NT2/D1 (cell line): ENCODE measurements around the gene ATF5.
A peak's percentile ranks its signal among the peaks of the same experiment; 100 is the strongest.

ENCODE experiments used
- DNase-seq: peaks from one replicate; pipeline ENCODE4 v3.0.0-alpha.2; 2011; ENCODE audit warnings: low read depth, low spot score
- H3K27me3 ChIP-seq: 2 replicates; pipeline ENCODE4 v1.6.0; 2011; ENCODE audit warnings: mild to moderate bottlenecking; ENCODE audit not compliant: insufficient read length, insufficient read depth
- H3K36me3 ChIP-seq: 2 replicates; pipeline ENCODE4 v1.6.1; 2011; ENCODE audit warnings: mild to moderate bottlenecking, low read length, mixed read lengths; ENCODE audit not compliant: insufficient read depth, insufficient read length
- H3K4me1 ChIP-seq: 2 replicates; pipeline ENCODE4 v1.5.1; 2011; ENCODE audit not compliant: insufficient read depth, insufficient read length
- H3K4me3 ChIP-seq: 2 replicates; pipeline ENCODE4 v1.5.1; 2011; ENCODE audit warnings: low read depth; ENCODE audit not compliant: insufficient read length
- H3K9ac ChIP-seq: 2 replicates; pipeline ENCODE4 v1.6.0; 2011; ENCODE audit warnings: low read depth; ENCODE audit not compliant: insufficient read length
- H3K9me3 ChIP-seq: 2 replicates; pipeline ENCODE4 v1.5.1; 2011; ENCODE audit warnings: mild to moderate bottlenecking, low read length; ENCODE audit not compliant: insufficient read depth
- SUZ12 ChIP-seq: IDR thresholded peaks from 2 replicates; pipeline ENCODE4 v1.6.1; 2011; ENCODE audit not compliant: insufficient read length, insufficient read depth; ENCODE audit errors: extremely low read depth
- YY1 ChIP-seq: IDR thresholded peaks from 2 replicates; pipeline ENCODE4 v1.6.1; 2011; ENCODE audit not compliant: insufficient read length, insufficient read depth
- ZNF274 ChIP-seq: IDR thresholded peaks from 2 replicates; pipeline ENCODE4 v1.6.1; 2011; ENCODE audit warnings: mild to moderate bottlenecking, low read depth, low read length

Gene ATF5

GRCh38 chr19:49926515-49926914 lies 2.5 kb upstream of the ATF5 start:
- Histone ChIP-seq H3K4me1 (peaks cover 30% of the 10 kb centered on the region), H3K4me3 (no peak overlapping the region), H3K36me3 (peaks cover 60% of the 10 kb centered on the region), H3K9ac (no peak overlapping the region), H3K9me3 (no peaks in the 10 kb centered on the region), H3K27me3 (no peaks in the 10 kb centered on the region)
- DNase-seq = no peak
- TF ChIP-seq ZNF274 = no peak
- no peak for TF ChIP-seq SUZ12
- TF ChIP-seq YY1 = no peak

- Histone ChIP-seq H3K9me3 (no peaks in the 10 kb centered on the region), H3K27me3 (no peaks in the 10 kb centered on the region), H3K4me1 (peaks cover 25% of the 10 kb centered on the region), H3K9ac (peak overlapping the region; percentile 72), H3K36me3 (peaks cover 49% of the 10 kb centered on the region), H3K4me3 (peak overlapping the region; percentile 26)
- no peak for DNase-seq
- TF ChIP-seq ZNF274 (no peak), SUZ12 (no peak), YY1 (no peak)
Observed at GRCh38 chr19:49927526-49928264, 1.3 kb upstream of the ATF5 start.

- H3K4me3 ChIP-seq = peak overlapping the region; percentile 91
- TF ChIP-seq ZNF274 (no peak), YY1 (no peak), SUZ12 (no peak)
- H3K36me3 ChIP-seq = peaks cover 30% of the 10 kb centered on the region
- peaks cover 8% of the 10 kb centered on the region for H3K4me1 ChIP-seq
- H3K9ac ChIP-seq = peak overlapping the region; percentile 97
- no peaks in the 10 kb centered on the region for H3K27me3 ChIP-seq
- no peaks in the 10 kb centered on the region for H3K9me3 ChIP-seq
- DNase-seq = peak; percentile 93
Observed at GRCh38 chr19:49929611-49930482, 842 bp downstream of the ATF5 start.

GRCh38 chr19:49930483-49931011 lies 1.5 kb downstream of the ATF5 start:
- Histone ChIP-seq H3K36me3 (peaks cover 26% of the 10 kb centered on the region), H3K9ac (peak overlapping the region; percentile 59), H3K27me3 (no peaks in the 10 kb centered on the region), H3K4me3 (peak overlapping the region; percentile 32), H3K4me1 (peaks cover 8% of the 10 kb centered on the region), H3K9me3 (no peaks in the 10 kb centered on the region)
- DNase-seq = no peak
- TF ChIP-seq SUZ12 (no peak), ZNF274 (no peak), YY1 (no peak)

GRCh38 chr19:49931293-49932040 lies 2.5 kb downstream of the ATF5 start:
- Histone ChIP-seq H3K9ac (no peak overlapping the region), H3K27me3 (no peaks in the 10 kb centered on the region), H3K4me1 (peaks cover 8% of the 10 kb centered on the region), H3K9me3 (no peaks in the 10 kb centered on the region), H3K4me3 (no peak overlapping the region), H3K36me3 (peaks cover 20% of the 10 kb centered on the region)
- TF ChIP-seq YY1 (no peak), SUZ12 (no peak), ZNF274 (no peak)
- no peak for DNase-seq

GRCh38 chr19:49932041-49932451 lies 3.0 kb downstream of the ATF5 start:
- no peak overlapping the region for H3K9ac ChIP-seq

More at GRCh38 chr19:49932041-49932451, 3.0 kb downstream of the ATF5 start:
- Histone ChIP-seq H3K27me3 (no peaks in the 10 kb centered on the region), H3K36me3 (peaks cover 14% of the 10 kb centered on the region), H3K4me3 (no peak overlapping the region), H3K4me1 (peaks cover 6% of the 10 kb centered on the region), H3K9me3 (no peaks in the 10 kb centered on the region)
- no peak for DNase-seq
- TF ChIP-seq SUZ12 = no peak
- TF ChIP-seq ZNF274 = no peak
- TF ChIP-seq YY1 = no peak
